ENCODE data around the gene RPRM.

DNA sequence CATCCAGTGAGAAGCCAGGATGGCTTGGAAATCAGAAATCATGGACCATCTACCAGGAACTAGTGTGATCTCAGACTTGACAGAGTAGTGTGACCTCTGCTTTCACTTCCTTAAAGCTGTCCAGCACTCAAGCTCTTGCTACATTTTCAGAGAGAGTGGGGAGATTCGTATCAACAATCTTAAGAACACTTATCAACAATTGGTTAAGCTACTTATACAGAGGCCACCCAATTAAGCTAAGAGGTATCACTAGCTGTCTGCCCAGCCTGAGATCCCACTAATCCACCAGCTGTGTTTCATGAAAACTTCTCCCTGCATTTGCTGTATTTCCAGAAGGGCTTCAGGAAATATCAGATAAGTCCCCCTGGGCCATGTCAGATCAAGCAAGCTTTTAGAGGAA lies 4.2 kb downstream of the RPRM start:
- TF ChIP-seq, protein P1, sequence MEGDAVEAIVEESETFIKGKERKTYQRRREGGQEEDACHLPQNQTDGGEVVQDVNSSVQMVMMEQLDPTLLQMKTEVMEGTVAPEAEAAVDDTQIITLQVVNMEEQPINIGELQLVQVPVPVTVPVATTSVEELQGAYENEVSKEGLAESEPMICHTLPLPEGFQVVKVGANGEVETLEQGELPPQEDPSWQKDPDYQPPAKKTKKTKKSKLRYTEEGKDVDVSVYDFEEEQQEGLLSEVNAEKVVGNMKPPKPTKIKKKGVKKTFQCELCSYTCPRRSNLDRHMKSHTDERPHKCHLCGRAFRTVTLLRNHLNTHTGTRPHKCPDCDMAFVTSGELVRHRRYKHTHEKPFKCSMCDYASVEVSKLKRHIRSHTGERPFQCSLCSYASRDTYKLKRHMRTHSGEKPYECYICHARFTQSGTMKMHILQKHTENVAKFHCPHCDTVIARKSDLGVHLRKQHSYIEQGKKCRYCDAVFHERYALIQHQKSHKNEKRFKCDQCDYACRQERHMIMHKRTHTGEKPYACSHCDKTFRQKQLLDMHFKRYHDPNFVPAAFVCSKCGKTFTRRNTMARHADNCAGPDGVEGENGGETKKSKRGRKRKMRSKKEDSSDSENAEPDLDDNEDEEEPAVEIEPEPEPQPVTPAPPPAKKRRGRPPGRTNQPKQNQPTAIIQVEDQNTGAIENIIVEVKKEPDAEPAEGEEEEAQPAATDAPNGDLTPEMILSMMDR (conservative IDR thresholded peaks at IDR 0.05) = no peak
- TF ChIP-seq EZH2 (IDR thresholded peaks at IDR 0.05; ENCODE audit: low read depth) = no peak
